Progenitor cell of endocrine pancreas (in vitro differentiated cells): Measurements from ENCODE around the gene NPR2. TPM values are rescaled to one million over a fixed set of nuclear protein-coding genes. Genes with fewer than 3 reads are reported as not detected.

ENCODE experiments used
- DNase-seq: peaks from one replicate; pipeline ENCODE4 v3.0.0; 2021; ENCODE audit warnings: low spot score; ENCODE audit not compliant: unreplicated experiment
- H3K27ac Mint-ChIP-seq: 2 replicates; pipeline ENCODE4 v1.8.0; 2021; ENCODE audit warnings: mild to moderate bottlenecking, moderate library complexity, mixed read lengths
- H3K27me3 Mint-ChIP-seq: 2 replicates; pipeline ENCODE4 v1.8.0; 2021; ENCODE audit warnings: mixed read lengths
- H3K36me3 Mint-ChIP-seq: 2 replicates; pipeline ENCODE4 v1.8.0; 2022; ENCODE audit warnings: mixed read lengths; ENCODE audit not compliant: insufficient read depth
- H3K4me1 Mint-ChIP-seq: 2 replicates; pipeline ENCODE4 v1.8.0; 2021; ENCODE audit warnings: low read depth, mixed read lengths
- H3K4me3 Mint-ChIP-seq: 2 replicates; pipeline ENCODE4 v1.8.0; 2021; ENCODE audit warnings: low read depth, mild to moderate bottlenecking, moderate library complexity, mixed read lengths
- H3K9me3 Mint-ChIP-seq: 2 replicates; pipeline ENCODE4 v1.8.0; 2021; ENCODE audit warnings: low read depth, mixed read lengths
- total RNA-seq: library from RNA; stranded (reverse); gene quantifications from 2 replicates; pipeline ENCODE4 v1.2.1, GENCODE V29; 2021
- TF ChIP-seq, protein P1 (sequence below): fragments of 200-600 bp; sonication (generic); IDR thresholded peaks from one replicate; pipeline ENCODE4 v1.5.0; 2021; ENCODE audit warnings: antibody characterized with exemption, mild to moderate bottlenecking; ENCODE audit not compliant: unreplicated experiment

NPR2 gene
- total RNA-seq, 1 donor from 2014 or later: 23.4 TPM

DNA sequence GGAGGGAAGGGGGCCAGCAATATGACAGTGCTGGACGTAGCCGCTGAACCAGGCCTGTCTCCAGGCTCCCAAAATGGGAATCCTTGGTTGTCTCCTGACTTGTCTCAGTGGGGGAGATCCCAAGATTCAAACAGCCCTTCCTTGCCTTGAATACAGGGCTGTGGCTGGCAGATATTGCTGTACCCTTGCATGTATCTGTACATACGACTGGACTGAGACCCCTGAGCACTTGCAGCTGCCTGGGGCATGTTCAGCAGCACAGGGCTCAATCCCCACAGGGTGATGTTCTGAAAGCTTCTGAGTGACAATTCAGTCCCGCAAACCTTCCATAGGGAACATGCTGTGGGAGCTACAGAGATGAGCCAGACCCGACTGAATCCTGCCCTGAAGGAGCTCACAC, 65.5 kb downstream of the NPR2 start:
- no peaks in the 10 kb centered on the region for H3K9me3 Mint-ChIP-seq
- no peak overlapping the region for H3K27ac Mint-ChIP-seq
- H3K27me3 Mint-ChIP-seq: peaks cover 28% of the 10 kb centered on the region
- H3K4me3 Mint-ChIP-seq: no peak overlapping the region
- peaks cover 3% of the 10 kb centered on the region for H3K36me3 Mint-ChIP-seq
- H3K4me1 Mint-ChIP-seq: no peaks in the 10 kb centered on the region
- peak; percentile 2 for DNase-seq
- TF ChIP-seq, protein P1, sequence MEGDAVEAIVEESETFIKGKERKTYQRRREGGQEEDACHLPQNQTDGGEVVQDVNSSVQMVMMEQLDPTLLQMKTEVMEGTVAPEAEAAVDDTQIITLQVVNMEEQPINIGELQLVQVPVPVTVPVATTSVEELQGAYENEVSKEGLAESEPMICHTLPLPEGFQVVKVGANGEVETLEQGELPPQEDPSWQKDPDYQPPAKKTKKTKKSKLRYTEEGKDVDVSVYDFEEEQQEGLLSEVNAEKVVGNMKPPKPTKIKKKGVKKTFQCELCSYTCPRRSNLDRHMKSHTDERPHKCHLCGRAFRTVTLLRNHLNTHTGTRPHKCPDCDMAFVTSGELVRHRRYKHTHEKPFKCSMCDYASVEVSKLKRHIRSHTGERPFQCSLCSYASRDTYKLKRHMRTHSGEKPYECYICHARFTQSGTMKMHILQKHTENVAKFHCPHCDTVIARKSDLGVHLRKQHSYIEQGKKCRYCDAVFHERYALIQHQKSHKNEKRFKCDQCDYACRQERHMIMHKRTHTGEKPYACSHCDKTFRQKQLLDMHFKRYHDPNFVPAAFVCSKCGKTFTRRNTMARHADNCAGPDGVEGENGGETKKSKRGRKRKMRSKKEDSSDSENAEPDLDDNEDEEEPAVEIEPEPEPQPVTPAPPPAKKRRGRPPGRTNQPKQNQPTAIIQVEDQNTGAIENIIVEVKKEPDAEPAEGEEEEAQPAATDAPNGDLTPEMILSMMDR: no peak

DNA sequence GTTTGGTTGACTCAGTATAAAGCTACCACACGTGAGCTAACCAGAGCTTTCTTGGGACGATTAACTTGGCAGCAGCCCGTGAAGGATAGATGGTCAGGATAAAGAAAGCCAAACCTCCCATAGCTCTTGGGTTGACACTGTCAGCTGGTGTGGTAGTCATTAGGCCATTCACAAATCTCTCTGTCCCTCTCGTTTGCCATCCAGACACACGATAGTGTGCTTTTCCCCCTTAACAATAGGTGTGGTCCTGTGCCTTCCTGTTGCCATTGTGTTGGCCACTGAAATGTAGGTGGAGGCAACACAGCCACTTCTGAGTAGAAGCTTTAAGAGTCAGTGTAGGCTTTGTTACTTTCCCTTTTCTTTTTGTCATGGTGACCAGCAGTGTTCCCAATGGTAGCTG, 67.1 kb downstream of the NPR2 start:
- H3K27me3 Mint-ChIP-seq: peaks cover 38% of the 10 kb centered on the region
- TF ChIP-seq, protein P1: no peak

More for the DNA sequence above, 67.1 kb downstream of the NPR2 start:
- Mint-ChIP-seq H3K9me3 (no peaks in the 10 kb centered on the region), H3K36me3 (peaks cover 2% of the 10 kb centered on the region), H3K4me3 (no peak overlapping the region), H3K27ac (no peak overlapping the region), H3K4me1 (peaks cover 3% of the 10 kb centered on the region)
- DNase-seq: no peak

Other genes starting within 250 kb of the NPR2 start
- 62.3 and 63.2 TPM in 2 replicates for gene TESK1, start 186.3 kb upstream of the NPR2 start, total RNA-seq
- 3.1 and 4.2 TPM in 2 replicates for gene CD72, start 173.2 kb upstream of the NPR2 start, total RNA-seq
- gene SIT1, start 140.7 kb upstream of the NPR2 start, total RNA-seq: not detected in 2 replicates
- 15,251 and 16,487 TPM in 2 replicates for gene RMRP, start 133.6 kb upstream of the NPR2 start, total RNA-seq
- gene CCDC107, start 133.3 kb upstream of the NPR2 start, total RNA-seq: 17.2 and 18.8 TPM in 2 replicates
- 9.1 and 10.4 TPM in 2 replicates for gene ARHGEF39, start 126.4 kb upstream of the NPR2 start, total RNA-seq
- gene CA9, start 117.7 kb upstream of the NPR2 start, total RNA-seq: 0.31 and 0.49 TPM in 2 replicates
- gene TPM2, start 101.7 kb upstream of the NPR2 start, total RNA-seq: 24.3 and 32.4 TPM in 2 replicates
- 136 and 141 TPM in 2 replicates for gene TLN1, start 59.4 kb upstream of the NPR2 start, total RNA-seq
- 31.5 and 33.2 TPM in 2 replicates for gene CREB3, start 58.9 kb upstream of the NPR2 start, total RNA-seq
- gene GBA2, start 42.4 kb upstream of the NPR2 start, total RNA-seq: 130 and 138 TPM in 2 replicates
- 37.8 and 40.0 TPM in 2 replicates for gene RGP1, start 42.3 kb upstream of the NPR2 start, total RNA-seq
- gene MSMP, start 37.3 kb upstream of the NPR2 start, total RNA-seq: not detected in 2 replicates
- 2.9 and 3.2 TPM in 2 replicates for gene SPAG8, start 20.7 kb downstream of the NPR2 start, total RNA-seq
- 37.7 and 41.5 TPM in 2 replicates for gene HINT2, start 23.5 kb downstream of the NPR2 start, total RNA-seq
- not detected in 2 replicates for gene FAM221B, start 37.1 kb downstream of the NPR2 start, total RNA-seq
- gene TMEM8B, start 37.6 kb downstream of the NPR2 start, total RNA-seq: 24.1 and 25.4 TPM in 2 replicates
- not detected in 2 replicates for gene OR13J1, start 78.8 kb downstream of the NPR2 start, total RNA-seq
- gene HRCT1, start 114.6 kb downstream of the NPR2 start, total RNA-seq: not detected in 2 replicates
- not detected in 2 replicates for gene SPAAR, start 117.9 kb downstream of the NPR2 start, total RNA-seq
- not detected in 2 replicates for gene OR2S2, start 166.6 kb downstream of the NPR2 start, total RNA-seq
- gene RECK, start 245.3 kb downstream of the NPR2 start, total RNA-seq: 6.9 and 7.1 TPM in 2 replicates